Measurements from ENCODE around the gene PON3.

DNA sequence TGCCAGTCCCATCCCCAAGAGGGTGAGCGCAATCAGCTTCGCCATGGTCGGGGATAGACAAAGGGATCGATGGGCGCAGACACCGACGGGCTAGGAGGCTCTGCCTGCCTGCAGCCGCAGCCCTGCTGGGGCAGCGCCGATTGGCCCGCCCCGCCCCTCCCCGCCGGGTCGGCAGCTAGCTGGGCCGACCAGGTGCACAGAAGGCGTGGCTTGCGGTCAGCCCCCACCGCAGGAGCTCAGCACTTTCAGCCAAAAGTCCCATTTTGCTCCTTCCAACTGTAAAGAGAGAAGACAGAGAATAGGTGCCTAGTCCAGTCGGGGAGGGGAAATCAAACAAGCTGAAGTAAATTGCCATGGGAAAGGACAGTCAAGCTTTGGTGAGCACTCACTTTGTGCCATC is 71.7 kb downstream of the PON3 start, which contains the start of gene PON1:
- TF ChIP-seq, protein P1, sequence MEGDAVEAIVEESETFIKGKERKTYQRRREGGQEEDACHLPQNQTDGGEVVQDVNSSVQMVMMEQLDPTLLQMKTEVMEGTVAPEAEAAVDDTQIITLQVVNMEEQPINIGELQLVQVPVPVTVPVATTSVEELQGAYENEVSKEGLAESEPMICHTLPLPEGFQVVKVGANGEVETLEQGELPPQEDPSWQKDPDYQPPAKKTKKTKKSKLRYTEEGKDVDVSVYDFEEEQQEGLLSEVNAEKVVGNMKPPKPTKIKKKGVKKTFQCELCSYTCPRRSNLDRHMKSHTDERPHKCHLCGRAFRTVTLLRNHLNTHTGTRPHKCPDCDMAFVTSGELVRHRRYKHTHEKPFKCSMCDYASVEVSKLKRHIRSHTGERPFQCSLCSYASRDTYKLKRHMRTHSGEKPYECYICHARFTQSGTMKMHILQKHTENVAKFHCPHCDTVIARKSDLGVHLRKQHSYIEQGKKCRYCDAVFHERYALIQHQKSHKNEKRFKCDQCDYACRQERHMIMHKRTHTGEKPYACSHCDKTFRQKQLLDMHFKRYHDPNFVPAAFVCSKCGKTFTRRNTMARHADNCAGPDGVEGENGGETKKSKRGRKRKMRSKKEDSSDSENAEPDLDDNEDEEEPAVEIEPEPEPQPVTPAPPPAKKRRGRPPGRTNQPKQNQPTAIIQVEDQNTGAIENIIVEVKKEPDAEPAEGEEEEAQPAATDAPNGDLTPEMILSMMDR (IDR thresholded peaks at IDR 0.05) = no peak
- TF ChIP-seq EZH2 (IDR thresholded peaks at IDR 0.05) (no peak), EZH2phosphoT487 (IDR thresholded peaks at IDR 0.05) (no peak)

Data from neural progenitor cell (in vitro differentiated cells).